Measurements from ENCODE around the gene FARSB.

- TF ChIP-seq EZH2 (IDR thresholded peaks at IDR 0.05; ENCODE audit: insufficient read depth, poor library complexity, severe bottlenecking) (no peak), EZH2phosphoT487 (IDR thresholded peaks at IDR 0.05; ENCODE audit: insufficient read depth, low read depth) (no peak)
Measured at GRCh38 chr2:222523783-222524544, 131.9 kb downstream of the FARSB start.
